ENCODE measurements around the gene DHX16. TPM values are rescaled to one million over a fixed set of nuclear protein-coding genes. Genes with fewer than 3 reads are reported as not detected.

DHX16 gene
- total RNA-seq, 2 experiments from 2014 or later = 15.9 to 16.1 TPM

GRCh38 chr6:30683183-30683979 lies 10.6 kb upstream of the DHX16 start:
- peak overlapping the region; percentile 94 for H3K27ac Mint-ChIP-seq
- intact Hi-C loops (cut with DNase I, micrococcal nuclease) = loop anchor here in 1 of 2 experiments (5.0 kb wide), 1 partner anchor 404 kb away; no protein-coding TSS in a partner anchor
- H3K9me3 ChIP-seq (ENCODE audit: control insufficient read depth in 1 of 2, insufficient read depth in 1 of 2, low read length in 2 of 2) = no peaks in the 10 kb centered on the region
- ChIA-PET POLR2A (interaction anchor here (0.8 to 8.1 kb wide), 7 partner anchors 21 to 183 kb away, joined by 3 to 381 read pairs (median 9); partner anchors contain the start of genes ABCF1, MDC1 and TUBB), CTCF (interaction anchor here (1.8 to 15.4 kb wide), 2 partner anchors 40 to 138 kb away, joined by 4 to 526 read pairs; partner anchors contain the start of genes MDC1 and TUBB)
- H3K36me3 ChIP-seq (ENCODE audit: insufficient read depth, low read length) = peaks cover 28% of the 10 kb centered on the region
- ATAC-seq (ENCODE audit: poor library complexity) (no peak), DNase-seq (peak in 3 of 14 experiments; percentile 25 to 45 (median 31))
- peak overlapping the region; percentile 99 for H3K4me3 ChIP-seq (ENCODE audit: low read length)
- H3K4me1 ChIP-seq (ENCODE audit: insufficient read depth, low read length) = peaks cover 54% of the 10 kb centered on the region
- H3K9me3 Mint-ChIP-seq = no peaks in the 10 kb centered on the region
- peak overlapping the region; percentile 71 to 98 for H3K27ac ChIP-seq (ENCODE audit: low read depth in 1 of 2, low read length in 2 of 2)
- TF ChIP-seq CTCF (IDR thresholded peaks at IDR 0.05) = no peak
- peak overlapping the region; percentile 98 for H3K4me3 Mint-ChIP-seq
- H3K27me3 Mint-ChIP-seq = no peaks in the 10 kb centered on the region
- peaks cover 78% of the 10 kb centered on the region for H3K36me3 Mint-ChIP-seq (ENCODE audit: low read depth)
- H3K27me3 ChIP-seq (ENCODE audit: control insufficient read depth in 1 of 2, insufficient read depth in 2 of 2, low read length in 2 of 2) = no peaks in the 10 kb centered on the region
- H3K4me1 Mint-ChIP-seq (ENCODE audit: low read depth) = peaks cover 57% of the 10 kb centered on the region

- TF ChIP-seq CTCF (IDR thresholded peaks at IDR 0.05) = no peak
- CTCF ChIA-PET = interaction anchor here (0.7 to 15.4 kb wide), 5 partner anchors 41 to 202 kb away, joined by 3 to 526 read pairs (median 3); partner anchors contain the start of genes DDR1, MDC1 and TUBB
- Histone ChIP-seq H3K9me3 (ENCODE audit: control insufficient read depth in 1 of 2, insufficient read depth in 1 of 2, low read length in 2 of 2) (no peaks in the 10 kb centered on the region), H3K4me1 (ENCODE audit: insufficient read depth, low read length) (peaks cover 50% of the 10 kb centered on the region), H3K27ac (ENCODE audit: low read depth in 1 of 2, low read length in 2 of 2) (peak overlapping the region; percentile 71 to 98), H3K36me3 (ENCODE audit: insufficient read depth, low read length) (peaks cover 36% of the 10 kb centered on the region), H3K27me3 (ENCODE audit: control insufficient read depth in 1 of 2, insufficient read depth in 2 of 2, low read length in 2 of 2) (no peaks in the 10 kb centered on the region), H3K4me3 (ENCODE audit: low read length) (peak overlapping the region; percentile 99)
- H3K4me3 Mint-ChIP-seq = peak overlapping the region; percentile 98
- peaks cover 48% of the 10 kb centered on the region for H3K4me1 Mint-ChIP-seq (ENCODE audit: low read depth)
- peak; percentile 72 to 95 (median 87) for DNase-seq
- H3K27me3 Mint-ChIP-seq = no peaks in the 10 kb centered on the region
- ATAC-seq (ENCODE audit: poor library complexity) = peak; percentile 66
- POLR2A ChIA-PET = interaction anchor here (0.6 to 8.1 kb wide), 13 partner anchors 22 to 626 kb away, joined by 3 to 381 read pairs (median 3); partner anchors contain the start of genes ABCF1, MDC1, MRPS18B and PPP1R10
- H3K9me3 Mint-ChIP-seq = no peaks in the 10 kb centered on the region
- intact Hi-C loops (cut with DNase I, micrococcal nuclease) = loop anchor here in 1 of 2 experiments (1.0 to 5.0 kb wide), 2 partner anchors 39 to 405 kb away; no protein-coding TSS in a partner anchor
- H3K36me3 Mint-ChIP-seq (ENCODE audit: low read depth) = peaks cover 78% of the 10 kb centered on the region
- H3K27ac Mint-ChIP-seq = peak overlapping the region; percentile 94
Observed at GRCh38 chr6:30682143-30683117, 9.6 kb upstream of the DHX16 start.
